Body of pancreas (tissue), 4 donors: Measurements from ENCODE around the gene ERI3. TPM values are rescaled to one million over a fixed set of nuclear protein-coding genes. Genes with fewer than 3 reads are reported as not detected.

ENCODE experiments used
- ATAC-seq: fragments of 150-250 bp; one replicate; pipeline ENCODE4 v1.9.1; 2016
- DNase-seq, 4 donors: peaks; one replicate each; pipeline ENCODE4 v3.0.0-alpha.2; 2019
- H3K27ac ChIP-seq, 4 donors: fragments of 200-600 bp; sonication (generic); 1 replicate in 3 of 4; 2 replicates in 1 of 4; pipeline versions ENCODE4 v1.5.1 to v1.6.1; 2016 to 2019; ENCODE audit warnings: mild to moderate bottlenecking in 1 of 4, mixed read lengths in 1 of 4, moderate library complexity in 1 of 4
- H3K27me3 ChIP-seq, 2 donors: fragments of 200-600 bp; sonication (generic); one replicate each; pipeline ENCODE4 v1.6.0; 2016; ENCODE audit warnings: mild to moderate bottlenecking in 1 of 2
- H3K36me3 ChIP-seq, 2 donors: fragments of 200-600 bp; sonication (generic); replicated peaks in 1 of 2; 2 replicates each; pipeline ENCODE4 v1.5.1; 2016; ENCODE audit warnings: low read depth in 2 of 2; ENCODE audit not compliant: insufficient read depth in 1 of 2
- H3K4me1 ChIP-seq: fragments of 200-600 bp; sonication (generic); one replicate; pipeline ENCODE4 v1.6.0; 2016
- H3K4me3 ChIP-seq, 2 donors: fragments of 200-600 bp; sonication (generic); 1 replicate in 1 of 2; 2 replicates in 1 of 2; pipeline ENCODE4 v1.5.1; 2016 to 2019
- H3K9me3 ChIP-seq, 3 donors: fragments of 200-600 bp; sonication (generic); 1 replicate in 2 of 3; 2 replicates in 1 of 3; pipeline ENCODE4 v1.5.1; 2016
- CTCF ChIP-seq, 7 experiments: fragments of 450-650 bp in 4 of 7; fragments of 200-600 bp in 3 of 7; sonication (generic) in 3 of 7; IDR thresholded peaks; one replicate each; pipeline ENCODE4 v1.5.1; 2016 to 2019; ENCODE audit warnings: antibody characterized with exemption in 7 of 7
- POLR2A ChIP-seq, 3 donors: fragments of 450-650 bp; IDR thresholded peaks; one replicate each; pipeline ENCODE4 v1.6.1; 2016; ENCODE audit warnings: antibody characterized with exemption in 3 of 3, mild to moderate bottlenecking in 2 of 3
- WGBS, 2 donors: methylation state at CpG; one replicate each; pipeline ENCODE4 v1.1.5; 2017; 5-methylcytosine and 5-hydroxymethylcytosine counted together
- intact Hi-C: fragments of 100-400 bp; cut with DNase I; formaldehyde crosslinking; loops from one replicate; pipeline ENCODE4 v1.15.1; 2023
- total RNA-seq, 2 donors: library from RNA; depleted of rRNA; stranded (reverse); fragments of >200 nt; gene quantifications; one replicate each; pipeline ENCODE4 v1.1.0, GENCODE V29; 2016

Gene ERI3
- total RNA-seq, 2 donors from 2014 or later, result 17.4 to 59.7 TPM

GRCh38 chr1:44268054-44268453 is 87.0 kb downstream of the ERI3 start:
- no peak overlapping the region for H3K27ac ChIP-seq
- H3K9me3 ChIP-seq, result no peaks in the 10 kb centered on the region
- no peak overlapping the region for H3K4me3 ChIP-seq
- H3K36me3 ChIP-seq, result no peaks in the 10 kb centered on the region
- 100% methylated on average over 1 of the region's 1 CpG for WGBS, 2 donors
- intact Hi-C loops, result no loop called here
- ATAC-seq (no peak), DNase-seq (no peak)
- TF ChIP-seq POLR2A (IDR thresholded peaks at IDR 0.05) (no peak), CTCF (IDR thresholded peaks at IDR 0.05) (no peak)
- no peaks in the 10 kb centered on the region for H3K27me3 ChIP-seq
- H3K4me1 ChIP-seq, result no peaks in the 10 kb centered on the region

DNA sequence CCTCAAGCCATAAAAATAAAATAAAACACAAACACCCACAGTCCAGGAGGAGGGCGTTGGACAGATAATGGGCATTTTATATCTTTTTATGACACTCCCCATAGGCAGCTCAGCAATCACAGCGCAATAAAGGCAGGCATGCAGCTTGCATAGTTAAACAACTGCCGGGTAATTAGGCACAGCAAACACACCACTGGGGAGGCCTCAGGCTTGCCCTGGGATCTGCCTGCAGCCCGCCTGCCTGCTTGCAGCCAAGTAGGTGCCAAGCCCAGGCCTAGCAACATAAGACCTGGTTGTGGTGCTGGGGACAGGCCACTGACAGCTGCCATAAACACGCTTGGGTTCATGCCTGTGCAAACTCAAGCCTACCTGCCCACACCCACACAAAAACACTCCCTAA is 87.6 kb downstream of the ERI3 start:
- intact Hi-C loops, result no loop called here
- DNase-seq (peak in 3 of 4 donors; percentile 30 to 37 (median 30)), ATAC-seq (no peak)
- H3K36me3 ChIP-seq, result no peaks in the 10 kb centered on the region
- H3K27ac ChIP-seq, result no peak overlapping the region
- TF ChIP-seq POLR2A (IDR thresholded peaks at IDR 0.05) (no peak), CTCF (IDR thresholded peaks at IDR 0.05) (no peak)
- H3K9me3 ChIP-seq, result no peaks in the 10 kb centered on the region
- WGBS, 2 donors, result 83 to 94% methylated on average over 4 to 5 of the region's 5 CpGs
- no peak overlapping the region for H3K4me3 ChIP-seq
- H3K27me3 ChIP-seq, result no peaks in the 10 kb centered on the region
- no peaks in the 10 kb centered on the region for H3K4me1 ChIP-seq

DNA sequence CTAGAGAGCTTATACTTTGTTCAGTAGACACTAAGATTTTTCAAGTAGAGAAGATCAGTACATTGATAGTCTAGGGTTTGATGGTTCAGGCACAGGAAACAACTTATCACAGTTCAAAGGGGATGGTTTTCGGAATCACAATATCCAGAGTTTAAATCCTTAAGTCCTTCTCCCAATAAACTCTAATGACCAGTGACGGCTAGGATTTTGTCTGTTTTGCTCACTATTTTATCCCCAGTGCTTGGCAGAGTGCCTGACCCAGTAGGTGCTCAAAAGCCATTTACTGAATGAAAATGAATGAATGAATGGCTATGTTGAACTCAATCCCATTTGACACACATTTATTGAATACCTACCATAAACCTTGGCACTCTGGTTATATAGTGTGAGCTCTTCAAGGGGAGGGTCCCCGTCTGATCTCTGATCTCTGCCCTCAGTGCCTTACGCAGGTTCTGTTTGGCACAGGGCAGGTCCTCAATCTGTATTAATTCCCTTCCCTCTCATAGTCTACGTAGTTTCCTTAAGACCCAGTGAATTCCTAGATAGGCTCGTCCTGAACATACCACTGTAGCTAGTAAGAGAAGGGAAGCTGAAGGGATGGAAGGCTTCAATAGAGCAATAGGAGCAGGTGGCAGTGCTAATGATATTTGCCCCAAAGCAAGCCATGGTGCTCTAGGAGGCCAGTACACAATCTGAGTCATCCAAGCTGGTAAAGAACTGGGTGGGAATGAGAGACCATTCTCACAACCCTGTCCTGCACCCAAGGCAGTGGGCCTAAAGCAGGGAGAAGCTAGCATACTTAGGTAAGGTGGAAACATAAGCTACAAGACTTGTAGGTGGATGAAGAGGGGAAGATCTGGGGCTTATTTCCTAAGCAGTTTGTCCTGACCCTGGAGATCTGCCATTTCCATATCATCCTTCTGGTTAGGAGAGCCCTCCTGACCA is 88.4 kb downstream of the ERI3 start:
- 93 to 94% methylated on average over 6 of the region's 6 CpGs for WGBS, 2 donors
- H3K4me1 ChIP-seq, result no peaks in the 10 kb centered on the region
- ATAC-seq (no peak), DNase-seq (no peak)
- no peaks in the 10 kb centered on the region for H3K9me3 ChIP-seq
- H3K36me3 ChIP-seq, result no peaks in the 10 kb centered on the region
- intact Hi-C loops, result no loop called here
- no peak for TF ChIP-seq POLR2A (IDR thresholded peaks at IDR 0.05)
- no peak for TF ChIP-seq CTCF (IDR thresholded peaks at IDR 0.05)
- H3K27ac ChIP-seq, result no peak overlapping the region
- H3K27me3 ChIP-seq, result no peaks in the 10 kb centered on the region
- no peak overlapping the region for H3K4me3 ChIP-seq

DNA sequence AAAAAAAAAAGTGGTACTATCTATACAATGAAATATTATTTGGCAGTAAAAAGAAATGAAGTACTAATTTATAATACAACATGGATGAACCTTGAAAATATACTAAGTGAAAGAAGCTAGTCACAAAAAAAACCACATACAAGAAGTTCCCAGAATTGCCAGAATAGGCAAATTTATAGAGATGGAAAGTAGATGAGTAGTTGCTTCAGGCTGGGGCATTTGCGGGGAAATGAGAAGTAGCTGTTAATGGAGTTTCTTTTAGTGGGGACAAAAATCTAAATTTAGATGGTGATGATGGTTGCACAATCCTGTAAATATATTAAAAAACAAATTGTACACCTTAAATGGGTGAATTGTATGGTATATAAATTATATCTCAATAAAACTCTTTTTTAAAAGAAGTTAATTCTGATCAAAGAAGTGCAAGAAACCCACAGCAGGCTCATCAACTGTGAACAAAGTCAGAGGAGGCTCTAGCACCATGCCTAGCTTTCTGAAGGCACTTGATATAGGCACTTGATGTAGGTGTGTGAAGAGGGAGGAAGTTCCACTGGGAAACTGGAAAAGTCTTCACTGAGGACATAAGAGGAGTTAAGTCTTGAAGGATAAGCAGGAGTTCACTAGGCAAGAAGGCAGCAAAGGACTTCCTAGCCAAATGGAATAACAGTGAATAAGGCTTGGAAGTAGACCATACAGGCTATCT is 89.2 kb downstream of the ERI3 start:
- Histone ChIP-seq H3K36me3 (no peaks in the 10 kb centered on the region), H3K27me3 (no peaks in the 10 kb centered on the region), H3K9me3 (no peaks in the 10 kb centered on the region), H3K4me3 (no peak overlapping the region), H3K4me1 (no peaks in the 10 kb centered on the region), H3K27ac (no peak overlapping the region)
- ATAC-seq, result no peak
- 80 to 94% methylated on average over 1 of the region's 1 CpG for WGBS, 2 donors
- DNase-seq, result no peak
- intact Hi-C loops, result no loop called here
- TF ChIP-seq POLR2A (IDR thresholded peaks at IDR 0.05) (no peak), CTCF (IDR thresholded peaks at IDR 0.05) (no peak)
